Measurements from ENCODE around the gene PRDM2. TPM values are rescaled to one million over a fixed set of nuclear protein-coding genes. Genes with fewer than 3 reads are reported as not detected.

PRDM2 gene
- 42.6 TPM for total RNA-seq
- polyA plus RNA-seq (ENCODE audit: insufficient read depth, low read depth, low replicate concordance) = 8.2 TPM
- long read RNA-seq, donor 1 = 0 reads
- long read RNA-seq, donor 2 = 0 reads
- long read RNA-seq, donor 3, partial matches to known transcripts = 6 of 6 reads
- long read RNA-seq, donor 3, other reads (novel, unspliced or antisense) = 0 of 6 reads
- long read RNA-seq, donor 4, partial matches to known transcripts = 14 of 14 reads
- long read RNA-seq, donor 4, other reads (novel, unspliced or antisense) = 0 of 14 reads
- long read RNA-seq, donor 5 = 0 reads
- long read RNA-seq, donor 6 = 0 reads
- long read RNA-seq, donor 7, partial matches to known transcripts = 3 of 14 reads
- long read RNA-seq, donor 7, other reads (novel, unspliced or antisense) = 10 of 14 reads
- long read RNA-seq, donor 8, partial matches to known transcripts = 9 of 9 reads
- long read RNA-seq, donor 8, other reads (novel, unspliced or antisense) = 0 of 9 reads
- long read RNA-seq, donor 9 = 0 reads
- long read RNA-seq, donor 10, partial matches to known transcripts = 9 of 10 reads
- long read RNA-seq, donor 10, other reads (novel, unspliced or antisense) = 0 of 10 reads

DNA sequence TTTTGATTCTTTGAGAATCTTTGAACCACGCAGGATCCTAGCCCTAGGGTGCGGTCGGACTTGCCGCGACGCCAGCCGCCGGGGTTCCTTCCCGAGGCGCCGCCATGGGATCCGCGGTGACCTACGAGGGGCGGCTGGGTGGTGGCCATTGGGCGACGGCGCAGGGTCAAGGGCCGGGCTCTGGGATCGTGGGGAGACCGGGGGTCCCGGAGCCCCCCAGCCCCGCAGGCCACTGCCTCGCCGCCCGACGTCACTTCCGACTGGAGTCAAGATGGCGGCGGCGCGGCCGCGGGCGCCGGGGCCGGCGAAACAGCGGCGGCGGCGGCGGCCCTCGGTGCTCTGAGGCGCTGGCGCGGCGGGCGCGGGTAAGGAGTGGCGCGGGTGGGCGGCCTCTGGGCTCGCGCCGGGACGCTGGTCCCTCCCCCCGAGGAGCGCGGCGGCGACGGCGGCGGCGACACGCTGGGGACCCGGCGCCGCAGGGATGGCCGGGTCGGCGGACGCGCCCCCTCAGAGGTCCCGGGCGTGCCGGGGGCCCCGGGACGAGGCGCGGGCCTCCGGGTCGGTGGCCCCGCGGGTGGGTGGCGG lies at the start of gene PRDM2:
Gene PRDM2, plus strand, starts transcription at position 253 of the 585 bp plus-strand sequence. CDS start 15,418 bp downstream, outside the sequence.
- Histone ChIP-seq H3K9me3 (ENCODE audit: control insufficient read depth in 2 of 3, insufficient read depth in 1 of 3, low read length in 3 of 3) (peaks cover 0 to 5% (median 4%) of the 10 kb centered on the region in 3 donors), H3K4me1 (ENCODE audit: control insufficient read depth in 2 of 3, insufficient read depth in 2 of 3, low read depth in 1 of 3, low read length in 3 of 3) (peaks cover 0 to 3% (median 3%) of the 10 kb centered on the region in 3 donors), H3K9ac (ENCODE audit: low read length in 3 of 3) (peak within 1 kb of the TSS; percentile 55 to 77 (median 73)), H3K4me3 (ENCODE audit: low read length in 3 of 3) (peak within 1 kb of the TSS; percentile 73 to 77 (median 76)), H3K27ac (ENCODE audit: low read depth in 2 of 2, low read length in 2 of 2) (peak within 1 kb of the TSS; percentile 71 to 94), H3K27me3 (ENCODE audit: control insufficient read depth, insufficient read depth, low read length) (no peaks in the 10 kb centered on the region), H3K36me3 (ENCODE audit: control insufficient read depth in 2 of 3, insufficient read depth in 3 of 3, low read length in 3 of 3) (no peaks in the 10 kb centered on the region)
- DNase-seq = peak; percentile 61 to 87 (median 75)
- intact Hi-C loops (cut with DNase I) = no loop called here
- no peak for FAIRE-seq
- TF ChIP-seq, protein P1, sequence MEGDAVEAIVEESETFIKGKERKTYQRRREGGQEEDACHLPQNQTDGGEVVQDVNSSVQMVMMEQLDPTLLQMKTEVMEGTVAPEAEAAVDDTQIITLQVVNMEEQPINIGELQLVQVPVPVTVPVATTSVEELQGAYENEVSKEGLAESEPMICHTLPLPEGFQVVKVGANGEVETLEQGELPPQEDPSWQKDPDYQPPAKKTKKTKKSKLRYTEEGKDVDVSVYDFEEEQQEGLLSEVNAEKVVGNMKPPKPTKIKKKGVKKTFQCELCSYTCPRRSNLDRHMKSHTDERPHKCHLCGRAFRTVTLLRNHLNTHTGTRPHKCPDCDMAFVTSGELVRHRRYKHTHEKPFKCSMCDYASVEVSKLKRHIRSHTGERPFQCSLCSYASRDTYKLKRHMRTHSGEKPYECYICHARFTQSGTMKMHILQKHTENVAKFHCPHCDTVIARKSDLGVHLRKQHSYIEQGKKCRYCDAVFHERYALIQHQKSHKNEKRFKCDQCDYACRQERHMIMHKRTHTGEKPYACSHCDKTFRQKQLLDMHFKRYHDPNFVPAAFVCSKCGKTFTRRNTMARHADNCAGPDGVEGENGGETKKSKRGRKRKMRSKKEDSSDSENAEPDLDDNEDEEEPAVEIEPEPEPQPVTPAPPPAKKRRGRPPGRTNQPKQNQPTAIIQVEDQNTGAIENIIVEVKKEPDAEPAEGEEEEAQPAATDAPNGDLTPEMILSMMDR (IDR thresholded peaks at IDR 0.05; ENCODE audit: borderline replicate concordance, extremely low read depth, insufficient read depth) = no peak

DNA sequence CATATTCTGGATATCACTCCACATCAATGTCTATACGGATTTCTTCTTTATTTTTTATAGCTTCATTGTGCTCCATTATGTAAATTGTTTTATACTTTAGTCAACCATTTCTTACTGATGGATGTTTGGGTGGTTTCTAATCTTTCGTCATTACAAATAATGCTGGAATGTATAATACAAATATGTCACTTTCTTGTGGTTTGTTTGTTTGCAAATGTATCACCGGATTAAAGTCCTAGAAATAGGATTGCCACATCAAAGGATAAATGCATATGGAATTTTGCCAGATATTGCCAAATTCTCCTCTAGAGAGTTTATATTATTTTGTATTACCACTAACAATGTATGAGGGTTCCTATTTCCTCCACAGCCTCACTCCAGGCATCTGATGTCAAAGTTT lies 48.7 kb upstream of the PRDM2 start:
- H3K36me3 ChIP-seq (ENCODE audit: control insufficient read depth in 2 of 3, insufficient read depth in 3 of 3, low read length in 3 of 3) = no peaks in the 10 kb centered on the region
- no peak for FAIRE-seq
- no peak overlapping the region for H3K4me3 ChIP-seq (ENCODE audit: low read length in 3 of 3)
- H3K4me1 ChIP-seq (ENCODE audit: control insufficient read depth in 2 of 3, insufficient read depth in 2 of 3, low read depth in 1 of 3, low read length in 3 of 3) = no peaks in the 10 kb centered on the region
- H3K27ac ChIP-seq (ENCODE audit: low read depth in 2 of 2, low read length in 2 of 2) = no peak overlapping the region
- no peak overlapping the region for H3K9ac ChIP-seq (ENCODE audit: low read length in 3 of 3)
- TF ChIP-seq, protein P1 (IDR thresholded peaks at IDR 0.05; ENCODE audit: borderline replicate concordance, extremely low read depth, insufficient read depth) = no peak
- no peak for DNase-seq
- intact Hi-C loops (cut with DNase I) = no loop called here
- H3K9me3 ChIP-seq (ENCODE audit: control insufficient read depth in 2 of 3, insufficient read depth in 1 of 3, low read length in 3 of 3) = no peaks in the 10 kb centered on the region
- no peaks in the 10 kb centered on the region for H3K27me3 ChIP-seq (ENCODE audit: control insufficient read depth, insufficient read depth, low read length)

GRCh38 chr1:13652238-13652637 lies 47.8 kb upstream of the PRDM2 start:
- H3K4me3 ChIP-seq (ENCODE audit: low read length in 3 of 3) = no peak overlapping the region
- no peaks in the 10 kb centered on the region for H3K4me1 ChIP-seq (ENCODE audit: control insufficient read depth in 2 of 3, insufficient read depth in 2 of 3, low read depth in 1 of 3, low read length in 3 of 3)
- DNase-seq = no peak
- intact Hi-C loops (cut with DNase I) = no loop called here
- H3K27me3 ChIP-seq (ENCODE audit: control insufficient read depth, insufficient read depth, low read length) = no peaks in the 10 kb centered on the region
- no peak for FAIRE-seq
- H3K9ac ChIP-seq (ENCODE audit: low read length in 3 of 3) = no peak overlapping the region
- no peak overlapping the region for H3K27ac ChIP-seq (ENCODE audit: low read depth in 2 of 2, low read length in 2 of 2)
- no peaks in the 10 kb centered on the region for H3K36me3 ChIP-seq (ENCODE audit: control insufficient read depth in 2 of 3, insufficient read depth in 3 of 3, low read length in 3 of 3)
- H3K9me3 ChIP-seq (ENCODE audit: control insufficient read depth in 2 of 3, insufficient read depth in 1 of 3, low read length in 3 of 3) = no peaks in the 10 kb centered on the region
- TF ChIP-seq, protein P1 (IDR thresholded peaks at IDR 0.05; ENCODE audit: borderline replicate concordance, extremely low read depth, insufficient read depth) = no peak
